CD4-positive, alpha-beta T cell (primary cell): ENCODE measurements around the gene TMPRSS7. TPM values are rescaled to one million over a fixed set of nuclear protein-coding genes. Genes with fewer than 3 reads are reported as not detected.

Experiments
- ATAC-seq: fragments of 200-7000 bp; cut with Tn5 transposase; one replicate; pipeline ENCODE4 v1.10.0; 2022; ENCODE audit warnings: mild to moderate bottlenecking; ENCODE audit not compliant: poor library complexity
- CTCF ChIA-PET: fragments of 350-600 bp; sonication (Branson Sonifier 250); formaldehyde crosslinking; loops from one replicate; lab custom pipeline; 2021; ENCODE audit warnings: antibody characterized with exemption, inconsistent platforms; lab: Charles Lee
- POLR2A ChIA-PET: fragments of 350-600 bp; sonication (Branson Sonifier 250); formaldehyde crosslinking; loops from one replicate; lab custom pipeline; 2021; ENCODE audit warnings: antibody characterized with exemption, inconsistent platforms; lab: Charles Lee
- DNase-seq, 14 experiments: peaks; one replicate each; pipeline ENCODE4 v3.0.0-alpha.2; 2013 to 2020; ENCODE audit warnings: mixed read lengths in 2 of 14
- H3K27ac ChIP-seq, 2 donors: one replicate each; pipeline versions ENCODE4 v1.5.1 to v1.7.0; 2013; ENCODE audit warnings: low read length in 2 of 2, low read depth in 1 of 2, mild to moderate bottlenecking in 1 of 2
- H3K27me3 ChIP-seq, 2 experiments: 1 replicate in 1 of 2; 2 replicates in 1 of 2; pipeline versions ENCODE4 v1.6.1 to v1.7.0; 2013; ENCODE audit warnings: low read length in 2 of 2, control low read depth in 1 of 2, mild to moderate bottlenecking in 1 of 2, moderate library complexity in 1 of 2; ENCODE audit not compliant: insufficient read depth in 2 of 2, control insufficient read depth in 1 of 2
- H3K36me3 ChIP-seq: one replicate; pipeline ENCODE4 v1.6.1; 2013; ENCODE audit warnings: low read length, control low read depth; ENCODE audit not compliant: insufficient read depth
- H3K4me1 ChIP-seq: one replicate; pipeline ENCODE4 v1.6.1; 2013; ENCODE audit warnings: low read length, control low read depth; ENCODE audit not compliant: insufficient read depth
- H3K4me3 ChIP-seq: one replicate; pipeline ENCODE4 v1.5.1; 2013; ENCODE audit warnings: mild to moderate bottlenecking, low read length, moderate library complexity
- H3K9me3 ChIP-seq, 2 experiments: 1 replicate in 1 of 2; 2 replicates in 1 of 2; pipeline versions ENCODE4 v1.6.1 to v1.7.0; 2013; ENCODE audit warnings: low read length in 2 of 2, mild to moderate bottlenecking in 2 of 2, control low read depth in 1 of 2, moderate library complexity in 1 of 2; ENCODE audit not compliant: control insufficient read depth in 1 of 2, insufficient read depth in 1 of 2
- H3K27ac Mint-ChIP-seq: one replicate; pipeline ENCODE4 v1.8.0; 2020; ENCODE audit warnings: mixed read lengths
- H3K27me3 Mint-ChIP-seq: one replicate; pipeline ENCODE4 v1.8.0; 2021; ENCODE audit warnings: mixed read lengths
- H3K36me3 Mint-ChIP-seq: one replicate; pipeline ENCODE4 v1.8.0; 2021; ENCODE audit warnings: low read depth, mixed read lengths
- H3K4me1 Mint-ChIP-seq: one replicate; pipeline ENCODE4 v1.8.0; 2021; ENCODE audit warnings: low read depth, mixed read lengths
- H3K4me3 Mint-ChIP-seq: one replicate; pipeline ENCODE4 v1.8.0; 2020; ENCODE audit warnings: mild to moderate bottlenecking, mixed read lengths
- H3K9me3 Mint-ChIP-seq: one replicate; pipeline ENCODE4 v1.8.0; 2020; ENCODE audit warnings: mixed read lengths
- intact Hi-C, 2 experiments: fragments of 100-400 bp; cut with DNase I in 1 of 2; cut with micrococcal nuclease in 1 of 2; formaldehyde crosslinking; loops; one replicate each; pipeline versions ENCODE4 v1.15.1 to v1.9.0; 2023 to 2025; cut with DNase I, micrococcal nuclease
- total RNA-seq, 174 experiments: library from RNA in 2 of 174; stranded (reverse) in 2 of 174; gene quantifications; one replicate each; pipeline ENCODE4 v1.2.3 and lab custom pipeline; 2021 to 2026
- TF ChIP-seq, protein P1 (sequence below): fragments of 200-600 bp; IDR thresholded peaks from one replicate; pipeline ENCODE4 v1.8.0; 2022; ENCODE audit warnings: antibody characterized with exemption, mild to moderate bottlenecking

Gene TMPRSS7
- total RNA-seq, 2 experiments from 2014 or later: 0.14 TPM; not detected in 1

DNA sequence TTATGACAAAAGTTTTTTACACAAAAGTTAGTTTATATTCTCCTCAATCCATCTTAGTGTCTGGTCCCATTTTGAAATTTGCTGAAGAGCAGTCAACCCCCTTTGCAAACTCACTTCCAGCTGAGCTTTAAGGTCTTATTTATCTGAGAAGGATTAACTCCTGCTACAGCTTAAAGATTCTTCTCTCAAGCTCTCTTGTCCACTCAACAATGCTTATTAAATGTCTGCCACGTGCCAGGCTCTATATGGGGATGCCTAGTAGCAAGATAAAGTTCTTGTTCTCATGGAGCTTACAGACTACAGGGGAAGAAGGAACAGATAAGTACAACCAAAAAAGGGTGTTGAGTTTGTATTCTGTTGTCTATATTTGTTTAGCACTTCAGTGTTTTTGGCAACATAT, 18.7 kb downstream of the TMPRSS7 start:
- Mint-ChIP-seq H3K4me3 (no peak overlapping the region), H3K27ac (no peak overlapping the region), H3K9me3 (no peaks in the 10 kb centered on the region), H3K4me1 (no peaks in the 10 kb centered on the region), H3K27me3 (peaks cover 4% of the 10 kb centered on the region), H3K36me3 (no peaks in the 10 kb centered on the region)
- ChIA-PET POLR2A (interaction anchor here (1.2 to 1.6 kb wide), 2 partner anchors 19 to 32 kb away, joined by 3 read pairs; no protein-coding TSS in a partner anchor), CTCF (no interaction called here)
- no peak overlapping the region for H3K27ac ChIP-seq
- H3K27me3 ChIP-seq: no peaks in the 10 kb centered on the region
- TF ChIP-seq, protein P1, sequence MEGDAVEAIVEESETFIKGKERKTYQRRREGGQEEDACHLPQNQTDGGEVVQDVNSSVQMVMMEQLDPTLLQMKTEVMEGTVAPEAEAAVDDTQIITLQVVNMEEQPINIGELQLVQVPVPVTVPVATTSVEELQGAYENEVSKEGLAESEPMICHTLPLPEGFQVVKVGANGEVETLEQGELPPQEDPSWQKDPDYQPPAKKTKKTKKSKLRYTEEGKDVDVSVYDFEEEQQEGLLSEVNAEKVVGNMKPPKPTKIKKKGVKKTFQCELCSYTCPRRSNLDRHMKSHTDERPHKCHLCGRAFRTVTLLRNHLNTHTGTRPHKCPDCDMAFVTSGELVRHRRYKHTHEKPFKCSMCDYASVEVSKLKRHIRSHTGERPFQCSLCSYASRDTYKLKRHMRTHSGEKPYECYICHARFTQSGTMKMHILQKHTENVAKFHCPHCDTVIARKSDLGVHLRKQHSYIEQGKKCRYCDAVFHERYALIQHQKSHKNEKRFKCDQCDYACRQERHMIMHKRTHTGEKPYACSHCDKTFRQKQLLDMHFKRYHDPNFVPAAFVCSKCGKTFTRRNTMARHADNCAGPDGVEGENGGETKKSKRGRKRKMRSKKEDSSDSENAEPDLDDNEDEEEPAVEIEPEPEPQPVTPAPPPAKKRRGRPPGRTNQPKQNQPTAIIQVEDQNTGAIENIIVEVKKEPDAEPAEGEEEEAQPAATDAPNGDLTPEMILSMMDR: no peak
- DNase-seq: no peak
- H3K36me3 ChIP-seq: no peaks in the 10 kb centered on the region
- H3K4me1 ChIP-seq: no peaks in the 10 kb centered on the region
- intact Hi-C loops: no loop called here
- H3K9me3 ChIP-seq: no peaks in the 10 kb centered on the region
- H3K4me3 ChIP-seq: no peak overlapping the region
- ATAC-seq: no peak

DNA sequence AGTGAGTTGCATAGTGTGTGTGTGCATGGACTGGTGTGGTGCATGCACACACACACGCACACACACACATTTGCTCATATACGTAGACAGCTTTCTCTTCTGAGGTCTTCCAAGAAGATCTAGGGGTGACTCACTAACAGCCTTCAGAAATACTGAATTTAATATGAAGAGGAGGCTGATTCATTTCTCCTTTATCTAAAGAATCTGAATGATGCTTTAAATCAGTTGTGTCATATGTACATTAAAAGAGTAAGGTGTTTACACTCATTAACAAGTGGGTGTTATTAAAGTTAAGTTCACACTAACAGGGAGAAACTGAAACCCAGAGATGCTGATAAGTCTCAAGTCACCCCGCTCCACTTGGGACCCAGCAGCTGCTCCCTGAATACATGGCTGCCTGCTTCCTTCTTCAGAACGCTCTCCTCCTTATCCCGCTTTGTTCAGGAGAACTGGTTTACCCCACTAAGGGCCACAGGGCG, 22.0 kb downstream of the TMPRSS7 start:
- Mint-ChIP-seq H3K4me1 (no peaks in the 10 kb centered on the region), H3K9me3 (no peaks in the 10 kb centered on the region), H3K27ac (no peak overlapping the region), H3K27me3 (no peaks in the 10 kb centered on the region), H3K4me3 (no peak overlapping the region), H3K36me3 (no peaks in the 10 kb centered on the region)
- Histone ChIP-seq H3K4me1 (no peaks in the 10 kb centered on the region), H3K36me3 (no peaks in the 10 kb centered on the region), H3K9me3 (no peaks in the 10 kb centered on the region), H3K4me3 (no peak overlapping the region), H3K27ac (no peak overlapping the region), H3K27me3 (no peaks in the 10 kb centered on the region)
- CTCF ChIA-PET: no interaction called here
- POLR2A ChIA-PET: interaction anchor here (1.5 kb wide), 1 partner anchor 15 kb away, joined by 5 read pairs; no protein-coding TSS in a partner anchor
- no peak for ATAC-seq
- intact Hi-C loops: no loop called here
- no peak for DNase-seq
- TF ChIP-seq, protein P1: no peak

DNA sequence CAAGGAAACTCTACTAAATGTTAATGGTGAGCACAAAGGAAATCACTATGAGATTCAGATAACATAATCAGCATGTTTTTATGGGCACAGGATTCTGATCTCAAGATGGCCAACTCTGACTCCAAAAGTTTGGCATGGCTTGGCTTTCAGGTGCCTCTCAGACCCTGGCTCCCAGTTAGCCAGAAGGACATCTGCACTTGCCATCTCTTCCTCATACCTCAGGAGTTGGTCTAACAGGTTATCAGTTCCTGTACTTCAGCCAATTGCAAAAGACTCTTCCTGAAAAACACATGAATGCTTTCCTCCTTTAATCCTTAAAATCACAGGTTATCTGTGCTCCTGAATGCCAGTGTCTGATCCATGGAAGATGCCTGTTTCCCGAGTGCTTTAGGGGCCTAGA, 25.0 kb downstream of the TMPRSS7 start:
- Mint-ChIP-seq H3K9me3 (no peaks in the 10 kb centered on the region), H3K27ac (no peak overlapping the region), H3K4me1 (no peaks in the 10 kb centered on the region), H3K27me3 (no peaks in the 10 kb centered on the region), H3K36me3 (no peaks in the 10 kb centered on the region), H3K4me3 (no peak overlapping the region)
- DNase-seq: no peak
- no peak overlapping the region for H3K4me3 ChIP-seq
- no peak for ATAC-seq
- H3K9me3 ChIP-seq: no peaks in the 10 kb centered on the region
- ChIA-PET POLR2A (no interaction called here), CTCF (no interaction called here)
- H3K4me1 ChIP-seq: no peaks in the 10 kb centered on the region
- H3K27me3 ChIP-seq: no peaks in the 10 kb centered on the region
- no peaks in the 10 kb centered on the region for H3K36me3 ChIP-seq
- no peak overlapping the region for H3K27ac ChIP-seq
- TF ChIP-seq, protein P1: no peak
- intact Hi-C loops: no loop called here
